Naive thymus-derived CD4-positive, alpha-beta T cell (primary cell): ENCODE measurements around the gene UNC13A. TPM values are rescaled to one million over a fixed set of nuclear protein-coding genes. Genes with fewer than 3 reads are reported as not detected.

Experiments used
- ATAC-seq: fragments of 150-1000 bp; cut with Tn5 transposase; 2 replicates; pipeline ENCODE4 v1.10.0; 2021; ENCODE audit warnings: mild to moderate bottlenecking, moderate library complexity
- CTCF ChIA-PET: fragments of 350-600 bp; sonication (Branson Sonifier 250); formaldehyde crosslinking; loops from one replicate; lab custom pipeline; 2021; ENCODE audit warnings: antibody characterized with exemption; lab: Charles Lee
- POLR2A ChIA-PET: fragments of 350-600 bp; sonication (Branson Sonifier 250); formaldehyde crosslinking; loops from one replicate; lab custom pipeline; 2021; ENCODE audit warnings: antibody characterized with exemption, inconsistent platforms; lab: Charles Lee
- DNase-seq, 9 donors: peaks; one replicate each; pipeline versions ENCODE4 v3.0.0 to v3.0.0-alpha.2; 2020 to 2022; ENCODE audit warnings: mixed read lengths in 1 of 9
- H3K27ac ChIP-seq: one replicate; pipeline ENCODE4 v1.7.0; 2013; ENCODE audit warnings: mild to moderate bottlenecking, low read depth, low read length, moderate library complexity
- H3K27me3 ChIP-seq, 2 donors: one replicate each; pipeline ENCODE4 v1.7.0; 2013; ENCODE audit warnings: low read length in 2 of 2, mild to moderate bottlenecking in 2 of 2, moderate library complexity in 2 of 2; ENCODE audit not compliant: control insufficient read depth in 2 of 2, insufficient read depth in 2 of 2
- H3K36me3 ChIP-seq, 3 experiments: 1 replicate in 2 of 3; 2 replicates in 1 of 3; pipeline ENCODE4 v1.7.0; 2013; ENCODE audit warnings: low read length in 3 of 3, mild to moderate bottlenecking in 3 of 3, moderate library complexity in 1 of 3; ENCODE audit not compliant: insufficient read depth in 3 of 3, control insufficient read depth in 2 of 3
- H3K4me1 ChIP-seq, 2 donors: one replicate each; pipeline ENCODE4 v1.7.0; 2013; ENCODE audit warnings: low read length in 2 of 2, mild to moderate bottlenecking in 2 of 2, moderate library complexity in 1 of 2; ENCODE audit not compliant: control insufficient read depth in 2 of 2, insufficient read depth in 2 of 2
- H3K4me3 ChIP-seq: 2 replicates; pipeline ENCODE4 v1.7.0; 2013; ENCODE audit warnings: mild to moderate bottlenecking, low read length
- H3K9me3 ChIP-seq, 3 experiments: 1 replicate in 2 of 3; 2 replicates in 1 of 3; pipeline ENCODE4 v1.7.0; 2013; ENCODE audit warnings: low read length in 3 of 3; ENCODE audit not compliant: control insufficient read depth in 2 of 3
- H3K27ac Mint-ChIP-seq, 9 donors: one replicate each; pipeline ENCODE4 v1.8.0; 2020 to 2022; ENCODE audit warnings: mixed read lengths in 9 of 9, mild to moderate bottlenecking in 8 of 9, moderate library complexity in 5 of 9, inconsistent platforms in 2 of 9
- H3K27me3 Mint-ChIP-seq, 5 donors: one replicate each; pipeline ENCODE4 v1.8.0; 2021 to 2022; ENCODE audit warnings: mixed read lengths in 5 of 5, mild to moderate bottlenecking in 1 of 5
- H3K36me3 Mint-ChIP-seq, 5 donors: one replicate each; pipeline ENCODE4 v1.8.0; 2020 to 2022; ENCODE audit warnings: mixed read lengths in 5 of 5, mild to moderate bottlenecking in 3 of 5, inconsistent platforms in 1 of 5
- H3K4me1 Mint-ChIP-seq, 7 donors: one replicate each; pipeline ENCODE4 v1.8.0; 2020 to 2022; ENCODE audit warnings: mixed read lengths in 7 of 7, mild to moderate bottlenecking in 3 of 7, inconsistent platforms in 1 of 7
- H3K4me3 Mint-ChIP-seq, 10 donors: one replicate each; pipeline ENCODE4 v1.8.0; 2020 to 2022; ENCODE audit warnings: mild to moderate bottlenecking in 10 of 10, mixed read lengths in 10 of 10, moderate library complexity in 6 of 10, inconsistent platforms in 2 of 10
- H3K9me3 Mint-ChIP-seq, 11 donors: one replicate each; pipeline ENCODE4 v1.8.0; 2020 to 2022; ENCODE audit warnings: mixed read lengths in 11 of 11, mild to moderate bottlenecking in 4 of 11, inconsistent platforms in 1 of 11, moderate library complexity in 1 of 11
- intact Hi-C, 2 donors: fragments of 100-400 bp; cut with micrococcal nuclease; formaldehyde crosslinking; loops; one replicate each; pipeline ENCODE4 v1.15.1; 2023
- polyA plus RNA-seq, 2 donors: library from polyadenylated mRNA; unstranded; fragments of 300-500 nt; fragmentation: Illumina TruSeq; gene quantifications; one replicate each; pipeline ENCODE4 v1.2.3, GENCODE V29; 2021
- total RNA-seq, 6 experiments: library from RNA in 5 of 6; stranded (reverse) in 5 of 6; gene quantifications; 1 replicate in 5 of 6; 2 replicates in 1 of 6; pipeline ENCODE4 v1.2.3 and lab custom pipeline; 2021 to 2026

The UNC13A gene
- total and polyA plus RNA-seq, 7 experiments from 2014 or later, result 0.02 to 0.30 (median 0.04) TPM; not detected in 1

DNA sequence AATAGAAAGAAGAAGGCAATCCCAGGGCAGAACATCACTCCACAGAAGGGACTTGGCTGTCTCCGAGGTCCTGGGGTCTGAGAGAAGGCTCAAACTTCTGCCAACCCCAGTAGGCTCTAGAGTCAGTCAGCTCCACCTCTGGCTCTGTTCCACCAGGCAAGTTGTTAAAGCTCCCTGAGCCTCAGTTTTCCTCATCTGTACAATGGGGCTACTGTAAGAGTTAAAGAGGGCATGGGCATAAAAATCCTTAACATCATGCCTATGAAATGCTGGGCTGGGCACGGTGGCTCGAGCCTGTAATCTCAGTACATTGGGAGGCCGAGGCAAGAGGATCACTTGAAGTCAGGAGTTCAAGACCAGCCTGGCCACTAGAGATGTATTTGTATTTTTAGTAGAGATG, 5.1 kb downstream of the UNC13A start:
- Histone ChIP-seq H3K9me3 (no peaks in the 10 kb centered on the region), H3K36me3 (no peaks in the 10 kb centered on the region), H3K4me1 (peaks cover 3 to 7% of the 10 kb centered on the region in 2 donors), H3K27me3 (peaks cover 5 to 29% of the 10 kb centered on the region in 2 donors), H3K4me3 (no peak overlapping the region), H3K27ac (no peak overlapping the region)
- no peak overlapping the region for H3K27ac Mint-ChIP-seq
- DNase-seq (no peak), ATAC-seq (no peak)
- H3K36me3 Mint-ChIP-seq, result peaks cover 0 to 5% (median 0%) of the 10 kb centered on the region in 5 donors
- intact Hi-C loops, result no loop called here
- ChIA-PET CTCF (no interaction called here), POLR2A (interaction anchor here (0.7 kb wide), 1 partner anchor 197 kb away, joined by 7 read pairs; no protein-coding TSS in a partner anchor)
- peaks cover 0 to 10% (median 2%) of the 10 kb centered on the region in 11 donors for H3K9me3 Mint-ChIP-seq
- peaks cover 68 to 85% (median 78%) of the 10 kb centered on the region in 5 donors for H3K27me3 Mint-ChIP-seq
- H3K4me1 Mint-ChIP-seq, result peaks cover 5 to 27% (median 6%) of the 10 kb centered on the region in 7 donors
- no peak overlapping the region for H3K4me3 Mint-ChIP-seq

DNA sequence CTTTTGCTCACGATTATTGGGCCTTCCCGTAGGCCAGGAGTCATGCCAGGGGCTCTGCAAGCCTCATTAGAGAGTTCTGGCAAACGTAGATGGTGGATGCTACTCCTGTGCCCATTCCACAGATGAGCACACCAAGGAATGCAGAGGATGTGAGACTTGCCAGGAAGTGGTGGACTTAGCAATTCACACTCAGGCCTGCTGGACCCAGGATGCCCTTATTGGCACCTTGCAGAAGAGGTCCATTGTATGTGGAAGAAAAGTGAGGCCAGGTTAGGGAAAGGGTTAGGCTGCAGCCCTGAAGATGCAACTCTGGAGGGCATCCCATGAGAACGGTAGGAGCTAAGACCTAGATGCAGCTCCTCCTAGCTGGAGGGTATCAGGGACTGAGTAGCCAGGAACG, 5.9 kb downstream of the UNC13A start:
- Histone ChIP-seq H3K9me3 (no peaks in the 10 kb centered on the region), H3K27me3 (peaks cover 5 to 29% of the 10 kb centered on the region in 2 donors), H3K4me1 (peaks cover 3 to 7% of the 10 kb centered on the region in 2 donors), H3K27ac (no peak overlapping the region), H3K4me3 (no peak overlapping the region), H3K36me3 (no peaks in the 10 kb centered on the region)
- no peak overlapping the region for H3K27ac Mint-ChIP-seq
- H3K4me3 Mint-ChIP-seq, result no peak overlapping the region
- ATAC-seq (no peak), DNase-seq (no peak)
- intact Hi-C loops, result no loop called here
- POLR2A ChIA-PET, result no interaction called here
- H3K27me3 Mint-ChIP-seq, result peaks cover 67 to 88% (median 78%) of the 10 kb centered on the region in 5 donors
- CTCF ChIA-PET, result no interaction called here
- H3K36me3 Mint-ChIP-seq, result peaks cover 0 to 5% (median 0%) of the 10 kb centered on the region in 5 donors
- H3K9me3 Mint-ChIP-seq, result peaks cover 0 to 9% (median 2%) of the 10 kb centered on the region in 11 donors
- peaks cover 0 to 22% (median 4%) of the 10 kb centered on the region in 7 donors for H3K4me1 Mint-ChIP-seq

DNA sequence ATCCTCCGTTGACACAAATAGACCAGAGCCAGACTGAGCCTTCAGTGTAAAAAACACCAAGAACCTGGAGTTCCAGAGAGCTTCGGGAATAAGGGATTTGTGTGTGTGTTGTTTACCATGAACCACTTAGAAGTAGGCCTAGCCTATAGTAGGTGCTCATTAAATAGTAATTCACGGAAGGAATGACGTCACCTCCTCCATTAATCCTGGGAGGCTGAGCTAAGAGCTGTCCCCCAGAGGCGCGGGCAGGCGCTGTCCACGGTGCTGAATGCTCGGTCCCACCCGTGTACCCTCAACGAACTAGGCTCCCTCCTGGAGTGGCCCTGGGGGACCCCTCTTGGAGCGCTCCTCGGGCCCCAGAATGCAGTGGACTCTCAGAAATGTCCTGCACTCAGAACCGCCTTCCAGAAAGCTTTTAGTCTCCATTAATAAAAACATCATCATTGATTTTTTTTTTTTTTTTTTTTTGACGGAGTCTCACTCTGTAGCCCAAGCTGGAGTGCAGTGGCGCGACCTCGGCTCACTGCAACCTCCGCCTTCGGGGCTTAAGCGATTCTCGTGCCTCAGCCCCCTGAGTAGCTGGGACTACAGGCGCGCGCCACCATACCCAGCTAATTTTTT, 6.5 kb downstream of the UNC13A start:
- intact Hi-C loops, result no loop called here
- peaks cover 0 to 9% (median 2%) of the 10 kb centered on the region in 11 donors for H3K9me3 Mint-ChIP-seq
- Histone ChIP-seq H3K4me3 (no peak overlapping the region), H3K36me3 (no peaks in the 10 kb centered on the region), H3K27ac (no peak overlapping the region), H3K27me3 (peaks cover 5 to 24% of the 10 kb centered on the region in 2 donors), H3K9me3 (no peaks in the 10 kb centered on the region), H3K4me1 (peaks cover 3 to 7% of the 10 kb centered on the region in 2 donors)
- H3K27ac Mint-ChIP-seq, result no peak overlapping the region
- no peak overlapping the region for H3K4me3 Mint-ChIP-seq
- POLR2A ChIA-PET, result no interaction called here
- peaks cover 0 to 5% (median 0%) of the 10 kb centered on the region in 5 donors for H3K36me3 Mint-ChIP-seq
- ATAC-seq (no peak), DNase-seq (peak in 5 of 9 donors; percentile 17 to 48 (median 23))
- peaks cover 68 to 88% (median 75%) of the 10 kb centered on the region in 5 donors for H3K27me3 Mint-ChIP-seq
- CTCF ChIA-PET, result no interaction called here
- peaks cover 0 to 21% (median 0%) of the 10 kb centered on the region in 7 donors for H3K4me1 Mint-ChIP-seq

DNA sequence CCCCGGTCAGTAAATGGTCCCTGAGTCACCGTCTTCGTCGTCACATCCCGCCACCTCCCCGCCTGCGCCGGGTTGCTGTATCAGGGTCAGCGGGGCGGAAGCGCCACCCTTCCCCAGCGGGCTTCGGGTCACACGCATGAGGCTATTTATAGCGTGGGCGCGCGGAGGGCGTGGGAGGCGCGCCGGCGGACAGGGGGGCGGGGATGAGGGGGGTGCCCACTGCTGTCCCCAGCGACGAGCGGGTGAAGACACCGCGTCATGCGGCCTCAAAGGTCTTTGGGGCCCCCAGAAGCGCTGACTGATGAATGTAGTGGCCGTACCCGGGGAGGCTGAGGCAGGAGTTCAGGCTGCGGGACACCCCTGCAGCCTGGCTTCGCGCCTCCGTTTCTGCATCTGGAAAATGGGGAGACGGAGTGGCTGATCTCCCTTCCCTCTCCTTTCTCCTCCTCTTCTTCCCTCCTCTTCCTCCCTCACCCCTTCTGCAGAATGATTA, 7.9 kb downstream of the UNC13A start:
- peaks cover 0 to 9% (median 2%) of the 10 kb centered on the region in 11 donors for H3K9me3 Mint-ChIP-seq
- DNase-seq (peak in 2 of 9 donors; percentile 21 to 41), ATAC-seq (peak; percentile 94)
- peak overlapping the region in 3 of 10 donors; percentile 11 to 30 (median 23) for H3K4me3 Mint-ChIP-seq
- H3K9me3 ChIP-seq, result no peaks in the 10 kb centered on the region
- H3K4me3 ChIP-seq, result no peak overlapping the region
- intact Hi-C loops, result no loop called here
- H3K27me3 ChIP-seq, result peaks cover 5 to 22% of the 10 kb centered on the region in 2 donors
- H3K4me1 Mint-ChIP-seq, result peaks cover 0 to 18% (median 0%) of the 10 kb centered on the region in 7 donors
- peaks cover 0 to 7% of the 10 kb centered on the region in 2 donors for H3K4me1 ChIP-seq
- no peak overlapping the region for H3K27ac ChIP-seq
- no peaks in the 10 kb centered on the region for H3K36me3 ChIP-seq
- CTCF ChIA-PET, result no interaction called here
- POLR2A ChIA-PET, result no interaction called here
- H3K27ac Mint-ChIP-seq, result no peak overlapping the region
- peaks cover 62 to 88% (median 67%) of the 10 kb centered on the region in 5 donors for H3K27me3 Mint-ChIP-seq
- peaks cover 0 to 5% (median 0%) of the 10 kb centered on the region in 5 donors for H3K36me3 Mint-ChIP-seq

DNA sequence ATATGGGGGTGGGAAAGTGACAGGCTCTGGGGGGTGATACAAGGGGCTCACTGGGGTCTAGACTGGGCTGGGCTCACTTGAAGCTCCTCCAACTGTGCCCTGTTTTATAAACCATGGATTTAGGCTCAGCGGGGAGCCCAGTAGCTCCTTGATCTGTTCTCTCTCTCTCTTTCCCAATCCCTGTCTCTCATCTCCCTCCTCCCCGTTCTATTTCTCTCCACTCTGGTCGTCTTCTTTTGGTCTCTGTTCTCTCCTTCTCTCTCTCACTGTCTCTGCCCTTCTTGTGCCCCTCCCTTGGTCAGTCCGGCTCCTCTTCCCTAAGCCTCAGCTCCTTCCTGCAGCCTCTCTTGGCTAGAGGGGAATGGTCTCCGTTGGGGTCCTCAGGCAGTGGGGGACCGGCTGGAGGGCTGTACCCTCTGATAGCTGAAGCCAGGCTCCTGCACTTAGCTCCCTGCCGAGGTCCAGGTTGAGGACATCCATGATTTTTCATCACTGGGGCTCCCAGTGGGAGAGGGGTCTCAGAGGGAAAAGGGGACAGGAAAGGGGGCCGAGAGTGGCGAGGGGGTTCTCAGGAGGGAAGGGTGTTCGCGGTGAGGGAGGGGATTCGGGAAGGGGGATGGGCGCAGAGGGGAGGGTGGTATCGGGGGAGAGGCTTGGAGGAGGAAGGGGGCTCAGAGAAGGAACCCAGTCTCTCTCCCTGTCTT, 8.5 kb downstream of the UNC13A start:
- intact Hi-C loops, result no loop called here
- DNase-seq (no peak), ATAC-seq (no peak)
- Mint-ChIP-seq H3K36me3 (peaks cover 0 to 5% (median 0%) of the 10 kb centered on the region in 5 donors), H3K27me3 (peaks cover 56 to 82% (median 61%) of the 10 kb centered on the region in 5 donors), H3K4me1 (peaks cover 0 to 18% (median 0%) of the 10 kb centered on the region in 7 donors), H3K9me3 (peaks cover 0 to 9% (median 2%) of the 10 kb centered on the region in 11 donors), H3K4me3 (peak overlapping the region in 4 of 10 donors; percentile 11 to 34 (median 26)), H3K27ac (peak overlapping the region in 1 of 9 donors; percentile 17)
- no peaks in the 10 kb centered on the region for H3K36me3 ChIP-seq
- H3K4me3 ChIP-seq, result no peak overlapping the region
- CTCF ChIA-PET, result no interaction called here
- no peaks in the 10 kb centered on the region for H3K9me3 ChIP-seq
- no peak overlapping the region for H3K27ac ChIP-seq
- POLR2A ChIA-PET, result no interaction called here
- peaks cover 5 to 22% of the 10 kb centered on the region in 2 donors for H3K27me3 ChIP-seq
- peaks cover 0 to 7% of the 10 kb centered on the region in 2 donors for H3K4me1 ChIP-seq

DNA sequence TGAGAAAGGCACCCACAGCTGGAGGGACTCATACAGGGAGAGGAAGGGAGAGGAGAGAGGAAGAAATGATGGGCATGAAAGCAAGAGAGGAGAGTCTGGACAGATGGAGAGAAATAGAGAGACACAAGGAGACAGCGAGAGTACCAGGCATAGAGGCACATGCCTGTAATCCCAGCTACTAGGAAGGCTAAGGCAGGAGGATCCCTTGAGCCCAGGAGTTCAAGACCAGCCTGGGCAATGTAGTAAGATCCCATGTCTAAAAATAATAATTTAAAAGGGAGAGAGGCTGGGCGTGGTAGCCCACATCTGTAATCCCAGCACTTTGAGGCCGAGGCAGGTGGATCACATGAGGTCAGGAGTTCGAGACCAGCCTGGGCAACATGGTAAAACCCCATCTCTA, 9.3 kb downstream of the UNC13A start:
- Mint-ChIP-seq H3K36me3 (peaks cover 0 to 5% (median 0%) of the 10 kb centered on the region in 5 donors), H3K4me1 (peaks cover 0 to 18% (median 0%) of the 10 kb centered on the region in 7 donors), H3K27ac (no peak overlapping the region), H3K9me3 (peaks cover 0 to 5% (median 0%) of the 10 kb centered on the region in 11 donors), H3K4me3 (peak overlapping the region in 1 of 10 donors; percentile 17), H3K27me3 (peaks cover 48 to 81% (median 58%) of the 10 kb centered on the region in 5 donors)
- H3K27ac ChIP-seq, result no peak overlapping the region
- ATAC-seq, result no peak
- no peaks in the 10 kb centered on the region for H3K9me3 ChIP-seq
- POLR2A ChIA-PET, result no interaction called here
- intact Hi-C loops, result no loop called here
- peaks cover 0 to 7% of the 10 kb centered on the region in 2 donors for H3K4me1 ChIP-seq
- no peaks in the 10 kb centered on the region for H3K36me3 ChIP-seq
- DNase-seq, result no peak
- CTCF ChIA-PET, result no interaction called here
- peaks cover 5 to 16% of the 10 kb centered on the region in 2 donors for H3K27me3 ChIP-seq
- H3K4me3 ChIP-seq, result no peak overlapping the region
